GM19099 (cell line): ENCODE data around the gene STUB1.

Source experiments
- POLR2A ChIP-seq: IDR thresholded peaks from 3 replicates; pipeline ENCODE4 v1.6.1; 2011; ENCODE audit warnings: low read depth; ENCODE audit not compliant: insufficient read length; ENCODE audit errors: extremely low read depth

STUB1 gene

GRCh38 chr16:679814-680624, at the start of gene STUB1:
Gene STUB1, plus strand, starts transcription at chr16:680410. Its CDS starts 116 bp downstream, at chr16:680526.
- peak; percentile 81 for TF ChIP-seq POLR2A

DNA sequence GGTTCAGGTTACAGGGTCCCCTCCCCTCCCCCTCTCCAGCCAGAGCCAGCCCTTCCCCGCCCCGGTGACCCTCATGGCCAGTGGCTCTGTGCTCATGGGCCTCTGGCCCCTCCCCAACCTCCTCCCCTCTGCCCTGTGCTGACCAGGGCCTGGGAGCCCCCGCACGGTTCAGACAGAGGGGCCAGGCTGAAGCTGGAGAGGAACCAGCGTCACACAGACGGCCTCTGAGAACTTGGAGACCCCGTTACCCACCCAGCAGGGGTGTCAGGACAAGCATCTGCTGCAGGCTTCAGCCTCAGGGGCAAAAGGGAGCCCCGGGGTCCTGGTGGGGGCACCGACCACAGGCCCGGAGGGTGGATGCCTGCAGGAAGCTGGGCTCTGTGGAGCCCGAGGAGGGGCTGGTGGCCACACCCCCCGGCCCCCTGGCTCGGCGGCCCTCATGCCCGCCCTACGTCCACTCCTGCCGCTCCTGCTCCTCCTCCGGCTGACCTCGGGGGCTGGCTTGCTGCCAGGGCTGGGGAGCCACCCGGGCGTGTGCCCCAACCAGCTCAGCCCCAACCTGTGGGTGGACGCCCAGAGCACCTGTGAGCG, 49.3 kb upstream of the STUB1 start, which contains the start of gene WFIKKN1:
Gene WFIKKN1, plus strand, starts transcription at position 171 of the 591 bp plus-strand sequence. Its CDS starts 269 bp downstream, at position 440.
- no peak for TF ChIP-seq POLR2A

- no peak for TF ChIP-seq POLR2A
Observed at GRCh38 chr16:631808-632358, 48.3 kb upstream of the STUB1 start.

- no peak for TF ChIP-seq POLR2A
Observed at GRCh38 chr16:632486-633335, 47.5 kb upstream of the STUB1 start.

- no peak for TF ChIP-seq POLR2A
Observed at GRCh38 chr16:633336-634050, 46.7 kb upstream of the STUB1 start.

- TF ChIP-seq POLR2A: no peak
Observed at GRCh38 chr16:634051-634670, 46.0 kb upstream of the STUB1 start.

GRCh38 chr16:634996-635395, 45.2 kb upstream of the STUB1 start:
- no peak for TF ChIP-seq POLR2A

DNA sequence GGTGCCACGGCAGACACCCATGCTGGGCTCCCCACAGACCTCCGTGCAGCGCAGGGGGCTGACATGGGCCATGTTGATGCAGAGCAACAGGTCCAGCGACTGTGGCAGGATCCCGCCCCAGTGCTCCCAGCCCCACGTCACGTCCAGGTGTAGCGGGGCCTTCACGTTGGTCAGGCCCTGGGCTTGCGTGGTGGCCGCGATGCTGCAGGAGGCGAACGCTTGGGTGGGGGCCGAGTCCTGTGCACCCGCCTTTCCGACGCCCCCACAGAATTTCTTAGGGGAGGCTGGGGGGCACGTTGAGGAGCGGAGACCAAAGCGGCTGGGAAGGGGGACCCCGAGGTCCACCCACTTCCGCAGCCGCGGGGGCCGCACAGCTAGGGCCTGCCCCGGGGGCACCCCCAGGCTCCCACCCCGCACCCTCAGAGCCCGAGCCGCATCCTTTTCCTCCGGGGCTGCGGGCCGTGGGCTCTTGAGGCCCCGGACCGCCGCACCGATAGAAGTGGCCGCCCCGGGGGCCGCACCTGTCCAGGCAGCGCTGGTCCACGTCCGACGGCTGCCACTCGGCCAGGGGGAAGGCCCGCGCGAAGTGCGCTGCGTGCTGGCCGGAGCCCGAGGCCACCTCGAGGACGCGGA, 44.5 kb upstream of the STUB1 start:
- TF ChIP-seq POLR2A: no peak

GRCh38 chr16:636206-637080, 43.8 kb upstream of the STUB1 start, which contains the start of gene METTL26:
Gene METTL26, minus strand, starts transcription at chr16:636305. Its CDS starts 15 bp downstream, at chr16:636290.
- peak; percentile 79 for TF ChIP-seq POLR2A

DNA sequence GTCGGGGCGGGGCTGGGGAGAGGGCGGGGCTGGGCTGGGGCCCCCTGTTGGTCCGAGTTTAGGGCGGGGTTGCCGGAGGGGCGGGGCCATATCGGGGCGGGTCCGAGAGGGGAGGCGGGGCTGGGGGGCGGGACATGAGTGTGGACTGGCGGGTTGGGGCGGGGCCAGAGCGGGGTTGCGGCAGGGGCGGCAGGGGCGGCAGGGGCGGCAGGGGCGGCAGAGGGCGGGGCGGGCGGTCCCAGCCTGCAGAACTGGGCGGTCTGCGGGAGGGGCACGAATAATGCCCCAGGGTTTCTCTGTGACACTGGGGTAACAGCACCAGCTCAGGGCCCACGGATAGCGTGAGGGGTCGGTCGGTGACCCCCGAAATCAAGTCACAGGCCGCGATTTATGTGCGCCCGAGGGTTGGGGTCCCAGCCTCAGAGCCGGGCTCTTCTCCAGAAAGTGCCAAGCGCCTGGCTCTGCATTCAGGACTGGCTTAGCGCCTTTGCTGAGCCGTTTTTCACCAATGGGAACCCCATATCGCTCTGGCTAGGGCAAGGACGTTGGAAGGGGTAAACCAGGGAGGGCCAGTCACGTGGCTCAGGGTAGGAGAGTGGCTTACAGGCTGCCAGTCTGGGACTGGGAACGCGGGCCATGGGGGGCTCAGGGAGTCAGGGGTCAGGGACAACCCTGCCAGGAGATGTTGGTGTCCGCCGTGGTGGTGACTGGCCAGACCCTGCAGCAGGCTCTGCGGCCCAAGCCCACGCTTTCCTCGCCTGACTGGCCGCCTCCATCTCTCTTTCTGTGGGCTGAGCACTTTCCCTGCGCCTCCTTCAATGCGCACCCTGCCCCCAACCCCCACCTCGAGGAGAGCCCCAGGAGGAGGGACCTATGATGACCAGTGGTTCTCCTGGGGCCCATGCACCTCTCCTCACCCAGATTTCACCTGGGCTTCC, 42.9 kb upstream of the STUB1 start:
- TF ChIP-seq POLR2A: no peak

- TF ChIP-seq POLR2A: no peak
Observed at GRCh38 chr16:638034-638543, 42.1 kb upstream of the STUB1 start.
